Esophagus muscularis mucosa (tissue), 4 donors: Measurements from ENCODE around the gene MTURN. TPM values are rescaled to one million over a fixed set of nuclear protein-coding genes. Genes with fewer than 3 reads are reported as not detected.
A peak's percentile ranks its signal among the peaks of the same experiment; 100 is the strongest.

Experiments used
- DNase-seq: peaks from one replicate; pipeline ENCODE4 v3.0.0-alpha.2; 2017; ENCODE audit errors: extremely low spot score
- H3K27ac ChIP-seq, 4 donors: fragments of 200-600 bp; sonication (generic); replicated peaks in 1 of 4; 1 replicate in 3 of 4; 2 replicates in 1 of 4; pipeline ENCODE4 v1.5.1; 2016 to 2019; ENCODE audit warnings: mild to moderate bottlenecking in 1 of 4
- H3K27me3 ChIP-seq, 4 donors: fragments of 200-600 bp; sonication (generic); one replicate each; pipeline versions ENCODE4 v1.5.1 to v1.6.0; 2016 to 2019
- H3K36me3 ChIP-seq, 4 donors: fragments of 200-600 bp; sonication (generic); one replicate each; pipeline ENCODE4 v1.5.1; 2016 to 2019
- H3K4me1 ChIP-seq, 4 donors: fragments of 200-600 bp; sonication (generic); one replicate each; pipeline ENCODE4 v1.5.1; 2016 to 2019
- H3K4me3 ChIP-seq, 4 donors: fragments of 200-600 bp; sonication (generic); 1 replicate in 2 of 4; 2 replicates in 2 of 4; pipeline ENCODE4 v1.5.1; 2016 to 2019; ENCODE audit warnings: mild to moderate bottlenecking in 4 of 4, moderate library complexity in 1 of 4
- H3K9me3 ChIP-seq, 4 donors: fragments of 200-600 bp; sonication (generic); 1 replicate in 3 of 4; 2 replicates in 1 of 4; pipeline ENCODE4 v1.5.1; 2016 to 2019
- CTCF ChIP-seq, 3 experiments: fragments of 200-600 bp in 2 of 3; fragments of 450-650 bp in 1 of 3; sonication (generic) in 2 of 3; IDR thresholded peaks; one replicate each; pipeline ENCODE4 v1.5.1; 2017 to 2019; ENCODE audit warnings: antibody characterized with exemption in 3 of 3, mild to moderate bottlenecking in 2 of 3, moderate library complexity in 1 of 3
- EP300 ChIP-seq: sonication (generic); formaldehyde crosslinking; IDR thresholded peaks from one replicate; pipeline ENCODE4 v1.6.1; 2017; ENCODE audit warnings: antibody characterized with exemption
- POLR2A ChIP-seq: fragments of 450-650 bp; IDR thresholded peaks from one replicate; pipeline ENCODE4 v1.6.1; 2017; ENCODE audit warnings: antibody characterized with exemption, moderate library complexity, mild to moderate bottlenecking, low read depth
- POLR2AphosphoS5 ChIP-seq, 2 donors: sonication (generic); formaldehyde crosslinking; IDR thresholded peaks; one replicate each; pipeline ENCODE4 v1.6.1; 2017; ENCODE audit warnings: antibody characterized with exemption in 2 of 2
- WGBS: methylation state at CpG from one replicate; pipeline ENCODE4 v1.1.5; 2018; 5-methylcytosine and 5-hydroxymethylcytosine counted together
- intact Hi-C: fragments of 100-400 bp; cut with DNase I; formaldehyde crosslinking; loops from one replicate; pipeline ENCODE4 v1.15.1; 2023
- total RNA-seq, 4 donors: library from RNA; depleted of rRNA; stranded (reverse); fragments of >200 nt; gene quantifications; one replicate each; pipeline versions ENCODE4 v1.1.0 to v1.2.1, GENCODE V29; 2016

Gene MTURN
- total RNA-seq, 4 donors from 2014 or later = 158 to 249 (median 196) TPM

DNA sequence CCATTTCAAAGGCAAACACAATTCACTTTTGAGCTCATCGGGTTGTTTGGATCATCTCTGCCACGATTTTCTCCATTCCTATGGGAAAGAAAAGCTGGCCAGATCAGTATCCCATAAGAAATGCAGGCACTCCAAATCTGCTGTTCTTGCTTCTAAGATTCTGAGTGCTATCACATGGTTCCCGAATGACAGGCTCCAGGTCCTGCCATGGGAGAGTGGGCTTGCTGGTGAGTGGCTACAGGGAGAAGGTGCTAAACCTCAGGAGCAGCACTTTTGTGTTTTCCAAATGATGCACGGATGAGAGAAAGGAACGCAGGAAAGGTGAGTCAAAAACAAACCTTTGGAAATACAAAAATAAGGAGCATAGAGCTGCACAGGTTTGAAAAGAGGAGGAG, 32.1 kb downstream of the MTURN start:
- no peak for DNase-seq
- no peak overlapping the region for H3K27ac ChIP-seq
- WGBS = 89% methylated on average over 5 of the region's 5 CpGs
- no peaks in the 10 kb centered on the region for H3K9me3 ChIP-seq
- no peaks in the 10 kb centered on the region for H3K27me3 ChIP-seq
- peaks cover 0 to 20% (median 2%) of the 10 kb centered on the region in 4 donors for H3K36me3 ChIP-seq
- intact Hi-C loops = loop anchor here (2.0 to 10.0 kb wide), 2 partner anchors 108 to 246 kb away; no protein-coding TSS in a partner anchor
- no peak overlapping the region for H3K4me3 ChIP-seq
- H3K4me1 ChIP-seq = peaks cover 16 to 67% (median 44%) of the 10 kb centered on the region in 4 donors
- TF ChIP-seq CTCF (IDR thresholded peaks at IDR 0.05) = no peak
- TF ChIP-seq POLR2AphosphoS5 (IDR thresholded peaks at IDR 0.05) = no peak
- TF ChIP-seq EP300 = no peak
- TF ChIP-seq POLR2A = no peak

GRCh38 chr7:30167901-30168300, 33.1 kb downstream of the MTURN start:
- no peak for DNase-seq
- Histone ChIP-seq H3K4me1 (peaks cover 17 to 68% (median 45%) of the 10 kb centered on the region in 4 donors), H3K9me3 (no peaks in the 10 kb centered on the region), H3K36me3 (peaks cover 0 to 20% (median 2%) of the 10 kb centered on the region in 4 donors), H3K4me3 (no peak overlapping the region), H3K27ac (no peak overlapping the region), H3K27me3 (no peaks in the 10 kb centered on the region)
- intact Hi-C loops = loop anchor here (2.0 to 10.0 kb wide), 2 partner anchors 107 to 245 kb away; no protein-coding TSS in a partner anchor
- WGBS = 95% methylated on average over 6 of the region's 6 CpGs
- TF ChIP-seq CTCF (IDR thresholded peaks at IDR 0.05) (no peak), POLR2AphosphoS5 (IDR thresholded peaks at IDR 0.05) (no peak), EP300 (no peak), POLR2A (no peak)

GRCh38 chr7:30168835-30169573, 34.2 kb downstream of the MTURN start:
- peaks cover 0 to 20% (median 2%) of the 10 kb centered on the region in 4 donors for H3K36me3 ChIP-seq
- no peak overlapping the region for H3K4me3 ChIP-seq
- TF ChIP-seq POLR2A = no peak
- TF ChIP-seq POLR2AphosphoS5 (IDR thresholded peaks at IDR 0.05) = peak in 1 of 2 donors; percentile 37
- TF ChIP-seq CTCF (IDR thresholded peaks at IDR 0.05) = no peak
- peak; percentile 12 for TF ChIP-seq EP300
- no peak for DNase-seq
- H3K27ac ChIP-seq = peak overlapping the region in 1 of 4 donors; percentile 31
- H3K9me3 ChIP-seq = no peaks in the 10 kb centered on the region
- peaks cover 20 to 68% (median 45%) of the 10 kb centered on the region in 4 donors for H3K4me1 ChIP-seq
- no peaks in the 10 kb centered on the region for H3K27me3 ChIP-seq
- intact Hi-C loops = loop anchor here (10.0 kb wide), 1 partner anchor 106 kb away; no protein-coding TSS in a partner anchor
- WGBS = 67% methylated on average over 16 of the region's 16 CpGs

DNA sequence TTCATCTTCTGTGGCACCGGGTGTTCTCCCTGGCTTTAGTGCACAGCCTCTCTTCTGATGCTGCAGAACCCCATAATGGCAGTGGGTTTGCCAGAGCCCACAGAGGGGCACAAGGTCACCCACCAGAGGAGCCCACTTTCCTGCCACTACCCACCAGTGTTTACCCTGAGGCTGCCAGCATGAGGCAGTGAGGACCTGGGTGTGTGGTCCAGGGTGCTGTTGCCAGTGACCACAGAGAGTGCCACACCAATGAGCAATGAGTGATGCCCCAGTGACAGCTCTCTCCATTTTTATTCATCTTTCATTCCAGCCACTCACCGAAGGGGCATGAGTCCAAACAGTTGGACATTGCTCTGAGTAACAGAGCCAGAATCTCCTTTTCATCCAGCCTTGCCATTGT, 34.8 kb downstream of the MTURN start:
- Histone ChIP-seq H3K9me3 (no peaks in the 10 kb centered on the region), H3K4me1 (peaks cover 22 to 68% (median 45%) of the 10 kb centered on the region in 4 donors), H3K4me3 (no peak overlapping the region), H3K36me3 (peaks cover 0 to 20% (median 2%) of the 10 kb centered on the region in 4 donors), H3K27me3 (no peaks in the 10 kb centered on the region), H3K27ac (peak overlapping the region in 1 of 4 donors; percentile 31)
- intact Hi-C loops = loop anchor here (10.0 kb wide), 1 partner anchor 105 kb away; no protein-coding TSS in a partner anchor
- TF ChIP-seq CTCF (IDR thresholded peaks at IDR 0.05) (no peak), EP300 (no peak), POLR2A (no peak), POLR2AphosphoS5 (IDR thresholded peaks at IDR 0.05) (no peak)
- DNase-seq = no peak
- WGBS = 82% methylated on average over 2 of the region's 2 CpGs
